GM18951 (cell line): ENCODE measurements around the gene RCC2.

Experiments used
- POLR2A ChIP-seq: IDR thresholded peaks from 4 replicates; pipeline ENCODE4 v1.6.1; 2011; ENCODE audit warnings: mild to moderate bottlenecking; ENCODE audit not compliant: insufficient read length, insufficient read depth; ENCODE audit errors: extremely low read depth
- in situ Hi-C: fragments of 300-500 bp; cut with MboI; formaldehyde crosslinking; loops from one replicate; pipeline ENCODE4 v1.12.0; 2022; ENCODE audit warnings: low sequenced_read_pairs, mixed read lengths, inconsistent platforms; ENCODE audit not compliant: unreplicated experiment

Gene RCC2

DNA sequence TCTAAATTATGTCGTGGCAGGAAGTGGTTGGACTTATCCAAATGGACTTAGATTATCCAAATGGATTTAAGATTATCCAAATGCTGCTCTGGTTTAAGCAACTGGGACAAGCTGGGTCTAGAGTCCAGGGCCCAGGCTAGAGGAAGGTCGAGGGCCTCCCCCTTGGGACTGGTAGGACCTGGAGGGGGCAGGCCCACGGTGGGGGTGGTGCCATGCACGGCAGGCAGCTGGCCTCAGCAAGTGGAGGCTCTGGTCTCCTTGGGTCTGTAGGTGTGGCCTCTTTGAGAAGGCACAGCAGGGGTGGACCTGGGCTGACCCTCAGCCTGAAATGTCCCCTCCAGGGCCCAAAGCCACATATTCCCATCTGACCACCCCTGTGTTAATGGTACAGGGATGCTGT is 37.6 kb downstream of the RCC2 start:
- in situ Hi-C loops = no loop called here
- TF ChIP-seq POLR2A = no peak

DNA sequence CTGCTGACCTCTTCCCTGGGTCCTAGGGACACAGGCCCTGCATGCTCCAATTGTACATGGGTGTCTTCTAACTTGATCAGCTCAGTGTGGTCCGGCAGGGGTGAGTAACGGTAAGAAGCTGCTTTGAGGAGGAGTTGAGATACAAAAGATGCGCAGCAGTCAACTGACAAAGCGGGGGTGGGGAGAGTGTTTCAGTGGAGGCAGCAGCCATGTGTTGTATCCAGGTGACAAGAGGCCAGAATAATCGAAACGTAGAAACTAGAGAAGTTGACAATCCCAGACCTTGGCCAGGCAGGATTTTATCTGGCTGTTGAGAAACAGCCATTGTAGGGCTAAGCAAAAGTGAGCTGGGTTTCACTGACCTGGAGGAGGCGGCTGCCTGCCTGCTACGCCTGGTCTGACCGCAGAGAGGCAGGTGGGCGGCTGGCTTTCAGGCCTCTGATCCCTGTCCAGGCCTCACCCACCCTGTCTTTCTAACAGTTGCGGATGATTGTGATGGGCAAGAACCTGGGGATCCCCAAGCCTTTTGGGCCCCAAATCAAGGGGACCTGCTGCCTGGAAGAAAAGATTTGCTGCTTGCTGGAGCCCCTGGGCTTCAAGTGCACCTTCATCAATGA is 38.6 kb downstream of the RCC2 start:
- TF ChIP-seq POLR2A = no peak
- in situ Hi-C loops = no loop called here

DNA sequence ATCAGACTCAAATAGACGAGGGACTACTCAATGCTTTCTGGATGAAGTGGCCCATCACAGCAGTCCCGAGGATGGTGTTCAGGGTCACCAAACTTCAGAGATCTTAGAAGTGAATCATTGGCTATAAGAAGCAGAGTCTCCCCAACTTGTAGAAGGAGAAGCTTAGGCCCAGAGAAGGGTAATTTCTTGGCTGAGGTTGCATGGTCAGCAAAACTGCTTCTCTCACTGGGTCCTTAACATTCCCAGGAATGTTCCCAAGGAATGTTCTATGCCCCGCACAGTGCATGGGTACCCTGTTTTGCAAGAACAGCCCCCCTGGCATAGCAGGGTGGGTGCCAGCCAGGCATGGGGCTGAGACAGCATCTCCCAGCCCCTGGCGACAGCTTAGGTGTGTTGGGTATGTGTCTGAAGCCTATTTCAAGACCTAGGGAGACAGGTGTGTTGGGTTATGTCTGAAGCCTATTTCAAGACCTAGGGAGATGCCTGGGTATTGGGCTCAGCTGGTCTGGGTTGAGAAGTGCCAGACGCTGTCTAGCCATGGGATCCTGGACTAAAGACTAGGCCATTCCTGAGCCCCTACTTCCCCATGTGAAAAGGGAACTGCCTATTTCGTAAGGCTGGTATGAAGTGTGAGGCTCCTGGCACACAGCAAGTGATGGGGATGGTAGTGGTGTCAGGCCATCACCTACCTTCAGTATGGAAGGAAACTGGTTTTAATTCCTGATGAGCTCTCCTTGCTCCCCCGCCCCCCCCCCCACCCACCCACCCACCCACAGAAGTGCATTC is 41.4 kb downstream of the RCC2 start:
- in situ Hi-C loops = no loop called here
- TF ChIP-seq POLR2A = no peak

DNA sequence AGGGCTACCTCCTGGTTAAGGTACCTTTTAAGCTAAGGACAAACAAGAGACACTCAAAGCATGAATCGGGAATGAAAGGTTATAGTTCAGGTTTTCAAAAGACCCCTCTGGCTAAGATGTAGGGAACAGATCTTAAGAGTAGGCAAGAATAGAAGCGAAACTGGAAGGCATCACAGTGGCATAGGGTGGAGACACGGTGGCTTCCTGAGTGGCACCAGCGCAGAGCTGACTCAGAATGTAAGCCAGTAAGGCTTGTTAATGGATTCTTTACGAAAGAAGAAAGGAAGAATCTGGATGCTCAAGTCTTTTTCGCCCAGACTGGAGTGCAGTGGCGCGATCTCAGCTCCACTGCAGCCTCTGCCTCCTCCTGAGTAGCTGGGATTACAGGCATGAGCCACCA is 46.2 kb downstream of the RCC2 start:
- in situ Hi-C loops = no loop called here
- no peak for TF ChIP-seq POLR2A

DNA sequence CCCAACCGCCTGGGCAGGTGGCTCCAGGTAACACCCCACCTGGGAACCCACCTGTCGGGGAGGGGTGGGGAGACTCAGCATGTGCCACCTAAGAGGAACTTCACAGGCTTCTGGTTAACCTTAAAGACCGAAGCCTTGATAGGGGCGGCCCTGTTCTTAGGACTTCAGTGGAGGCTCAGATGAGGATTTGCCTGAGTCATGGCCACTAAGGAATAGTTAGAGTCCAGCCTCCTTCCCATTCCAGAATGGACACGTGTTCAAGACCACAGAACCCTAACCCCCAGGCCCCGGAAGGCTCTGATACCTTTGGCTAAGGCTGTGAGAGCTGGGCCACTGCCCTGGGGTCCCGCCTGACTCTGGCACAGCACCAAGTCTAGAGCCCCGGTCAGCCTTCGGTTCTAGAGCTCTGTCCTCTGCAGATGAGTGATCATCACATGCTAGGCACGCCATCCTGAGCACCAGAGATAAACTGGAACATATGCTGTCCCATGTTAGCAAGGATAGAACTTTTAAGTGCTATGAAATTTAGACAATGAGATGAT is 47.2 kb downstream of the RCC2 start:
- TF ChIP-seq POLR2A = no peak
- in situ Hi-C loops = no loop called here

DNA sequence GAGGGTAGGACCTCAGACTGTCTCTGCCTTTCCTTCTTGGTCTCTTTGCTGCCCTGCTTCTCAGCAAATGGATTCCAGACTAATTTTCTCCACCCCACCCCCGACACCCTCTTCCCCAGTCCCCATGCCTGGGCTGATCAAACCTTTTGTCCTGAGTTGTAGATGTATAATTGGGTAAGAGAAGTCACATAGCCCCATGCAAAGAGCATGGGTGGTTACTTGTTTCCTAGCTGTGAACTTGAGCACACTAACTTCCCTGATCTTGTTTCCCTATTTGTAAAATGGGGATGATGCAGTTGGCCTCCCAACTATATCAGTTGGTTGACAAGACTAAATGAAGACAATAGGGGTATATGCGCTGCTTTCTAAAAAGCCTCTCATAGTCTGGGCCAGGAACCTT is 58.3 kb downstream of the RCC2 start:
- TF ChIP-seq POLR2A = no peak
- in situ Hi-C loops = no loop called here

DNA sequence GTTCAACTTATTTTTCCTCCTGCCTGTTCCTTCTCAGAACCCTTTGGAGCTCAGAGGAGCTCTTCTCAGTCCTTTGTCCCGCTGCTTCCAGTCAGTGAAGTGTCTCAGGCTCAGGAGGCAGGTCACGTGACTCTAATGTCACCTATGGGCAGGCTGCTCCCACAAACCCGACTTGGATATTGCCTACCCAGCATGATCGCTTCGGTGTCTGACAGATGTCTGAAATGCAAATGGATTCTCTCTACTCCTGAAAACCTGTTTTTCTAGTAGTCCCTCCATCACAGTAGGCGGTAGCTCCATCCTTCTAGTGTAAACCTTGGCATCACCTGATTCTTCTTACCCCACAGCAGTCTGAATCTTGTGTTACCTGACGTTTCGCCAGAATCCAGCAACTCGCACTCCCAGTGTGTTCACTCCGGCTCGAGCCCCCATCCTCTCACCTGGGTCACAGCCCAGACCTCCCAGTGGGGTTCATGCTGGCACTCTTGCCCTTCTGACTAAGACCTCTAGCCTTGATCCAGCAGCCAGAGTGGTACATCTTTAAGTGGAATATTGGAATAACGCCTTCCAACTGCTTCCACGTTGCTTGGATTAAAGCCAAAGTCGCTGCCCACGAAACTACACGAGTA is 62.0 kb downstream of the RCC2 start:
- no peak for TF ChIP-seq POLR2A
- in situ Hi-C loops = no loop called here

DNA sequence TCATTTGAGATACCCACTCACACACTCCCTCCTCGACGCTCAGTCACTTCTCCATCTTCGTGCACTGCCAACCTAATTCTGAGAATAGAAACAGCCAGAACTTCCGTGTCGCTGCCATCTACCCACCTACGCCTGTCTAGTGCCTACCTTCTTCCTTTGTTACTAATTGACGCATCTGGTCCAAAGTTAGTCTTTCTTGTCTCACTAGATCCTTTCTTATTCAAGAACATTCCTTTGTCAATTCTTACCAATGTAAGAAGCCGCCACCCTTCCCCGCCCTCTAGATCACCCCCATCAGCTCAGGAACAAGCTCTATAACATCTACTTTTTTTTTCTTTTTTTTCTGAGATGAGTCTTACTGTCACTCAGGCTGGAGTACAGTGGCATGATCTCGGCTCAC is 63.8 kb downstream of the RCC2 start:
- in situ Hi-C loops = no loop called here
- TF ChIP-seq POLR2A = no peak

DNA sequence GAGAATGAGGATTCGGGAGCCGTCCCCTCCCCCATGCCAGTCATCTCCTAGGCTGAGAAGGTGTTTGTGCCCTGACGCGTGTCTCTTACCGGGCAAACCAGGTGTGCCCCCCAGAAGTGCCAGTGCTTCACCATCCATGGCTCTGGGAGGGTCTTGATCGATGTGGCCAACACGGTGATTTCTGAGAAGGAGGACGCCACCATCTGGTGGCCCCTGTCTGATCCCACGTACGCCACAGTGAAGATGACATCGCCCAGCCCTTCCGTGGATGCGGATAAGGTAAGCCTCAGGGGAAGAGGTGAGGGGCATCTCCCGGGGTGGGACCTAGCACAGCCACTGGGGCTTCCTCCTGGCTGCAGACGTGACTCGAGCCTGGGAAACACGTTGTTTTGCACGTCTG is 66.5 kb downstream of the RCC2 start:
- TF ChIP-seq POLR2A = no peak
- in situ Hi-C loops = no loop called here

DNA sequence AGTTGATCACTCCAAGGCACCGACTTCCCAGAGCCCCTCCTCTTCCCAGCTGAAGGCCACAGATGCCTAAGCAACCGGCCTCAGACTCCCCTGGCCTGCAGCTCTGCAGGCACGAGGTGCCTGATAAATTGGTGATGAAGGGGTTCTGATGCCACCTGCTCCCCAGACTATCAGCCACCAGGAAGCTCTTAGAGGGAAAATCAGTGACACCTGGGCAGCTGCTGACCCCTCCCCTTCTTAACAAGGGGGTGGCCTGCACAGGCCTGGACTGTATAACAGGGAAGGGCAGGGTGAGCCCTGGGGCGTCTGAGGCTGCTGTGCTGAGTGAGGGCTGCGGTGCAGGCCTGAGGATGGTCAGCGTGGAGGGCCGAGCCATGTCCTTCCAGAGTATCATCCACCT is 67.6 kb downstream of the RCC2 start, which contains the start of gene PADI6:
TSS of gene PADI6 (plus strand) at position 301 of the 400 bp plus-strand sequence. CDS start at position 351, 50 bp downstream.
- TF ChIP-seq POLR2A = no peak
- in situ Hi-C loops = no loop called here

DNA sequence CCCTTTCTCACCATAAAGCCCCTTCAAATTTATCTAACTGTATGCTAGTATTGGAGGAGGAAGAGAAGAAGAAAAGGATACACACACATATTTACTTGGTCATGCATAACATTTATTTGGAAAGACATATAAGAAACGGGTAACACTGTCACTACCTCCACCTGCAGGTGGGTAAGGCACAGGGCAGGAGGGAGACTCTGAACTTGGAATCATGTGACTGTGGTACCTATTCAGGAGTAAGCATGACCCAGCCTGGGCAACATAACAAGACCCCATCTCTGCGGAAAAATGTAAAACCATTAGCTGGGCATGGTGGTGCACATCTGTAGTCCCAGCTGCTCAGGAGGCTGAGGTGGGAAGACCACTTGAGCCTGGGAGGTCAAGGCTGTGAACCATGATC is 68.9 kb downstream of the RCC2 start:
- no peak for TF ChIP-seq POLR2A
- in situ Hi-C loops = no loop called here

DNA sequence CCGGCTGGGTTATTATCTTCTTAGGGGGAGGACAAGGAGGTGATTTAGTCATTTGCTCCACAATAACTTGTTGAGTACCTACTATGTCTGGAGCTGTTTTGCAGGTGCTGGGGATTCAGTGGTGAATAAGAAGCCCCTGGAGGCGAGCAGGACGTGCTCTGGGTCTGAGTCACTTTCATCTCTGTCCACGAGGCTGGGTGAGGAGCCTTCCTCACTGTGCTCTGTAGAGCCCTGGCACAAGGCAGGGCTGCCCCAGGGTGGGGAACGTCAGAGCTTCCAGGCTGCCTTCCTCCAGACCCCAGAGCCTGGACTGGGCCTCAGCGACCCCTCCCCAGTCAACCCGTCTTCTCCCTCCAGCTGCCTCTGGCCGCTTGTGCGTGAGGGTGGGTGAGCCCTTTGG is 70.0 kb downstream of the RCC2 start:
- in situ Hi-C loops = no loop called here

DNA sequence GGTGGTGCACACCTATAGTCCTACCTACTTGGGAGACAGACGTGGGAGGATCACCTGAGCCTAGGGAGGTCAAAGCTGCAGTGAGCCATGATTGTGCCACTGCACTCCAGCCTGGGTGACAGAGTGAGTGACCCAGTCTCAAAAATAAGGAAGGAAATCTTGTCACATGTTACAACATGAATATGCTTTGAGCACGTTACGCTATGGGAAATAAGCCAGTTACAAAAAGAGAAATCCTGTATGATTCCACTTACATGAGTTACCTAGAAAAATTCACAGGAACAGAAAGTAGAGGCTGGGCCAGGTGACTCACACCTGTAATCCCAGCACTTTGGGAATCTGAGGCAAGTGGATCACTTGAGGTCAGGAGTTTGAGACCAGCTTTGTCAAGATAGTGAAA is 74.2 kb downstream of the RCC2 start:
- TF ChIP-seq POLR2A = no peak
- in situ Hi-C loops = no loop called here

More for the DNA sequence above, 70.0 kb downstream of the RCC2 start:
- no peak for TF ChIP-seq POLR2A

DNA sequence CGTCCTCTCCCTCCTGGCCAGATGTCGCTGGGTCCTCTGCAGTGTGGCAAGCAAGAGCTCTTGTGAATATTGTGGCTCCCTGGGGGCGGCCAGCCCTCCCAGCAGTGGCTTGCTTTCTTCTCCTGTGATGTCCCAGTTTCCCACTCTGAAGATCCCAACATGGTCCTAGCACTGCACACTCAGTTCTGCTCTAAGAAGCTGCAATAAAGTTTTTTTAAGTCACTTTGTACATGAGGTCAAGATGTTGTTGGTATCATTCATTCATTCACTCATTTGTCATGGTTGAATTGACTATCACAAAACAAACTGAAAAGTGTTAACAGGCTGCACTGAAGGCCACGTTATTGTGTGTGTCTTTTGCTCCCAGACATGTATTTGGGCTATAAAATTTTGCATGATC is 75.7 kb downstream of the RCC2 start:
- TF ChIP-seq POLR2A = no peak
- in situ Hi-C loops = no loop called here

DNA sequence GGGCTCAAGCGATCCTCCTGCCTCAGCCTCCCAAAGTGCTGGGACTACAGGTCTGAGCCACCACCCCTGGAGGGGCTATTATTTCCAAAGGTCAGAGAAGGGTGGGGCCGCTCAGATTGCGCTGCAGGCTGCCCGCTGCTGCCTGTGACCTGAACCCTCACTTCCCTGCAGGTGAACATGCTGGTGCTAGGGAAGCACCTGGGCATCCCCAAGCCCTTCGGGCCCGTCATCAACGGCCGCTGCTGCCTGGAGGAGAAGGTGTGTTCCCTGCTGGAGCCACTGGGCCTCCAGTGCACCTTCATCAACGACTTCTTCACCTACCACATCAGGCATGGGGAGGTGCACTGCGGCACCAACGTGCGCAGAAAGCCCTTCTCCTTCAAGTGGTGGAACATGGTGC is 76.1 kb downstream of the RCC2 start:
- TF ChIP-seq POLR2A = no peak
- in situ Hi-C loops = no loop called here
